ENCODE results near the gene SH3RF2.

SH3RF2 gene

DNA sequence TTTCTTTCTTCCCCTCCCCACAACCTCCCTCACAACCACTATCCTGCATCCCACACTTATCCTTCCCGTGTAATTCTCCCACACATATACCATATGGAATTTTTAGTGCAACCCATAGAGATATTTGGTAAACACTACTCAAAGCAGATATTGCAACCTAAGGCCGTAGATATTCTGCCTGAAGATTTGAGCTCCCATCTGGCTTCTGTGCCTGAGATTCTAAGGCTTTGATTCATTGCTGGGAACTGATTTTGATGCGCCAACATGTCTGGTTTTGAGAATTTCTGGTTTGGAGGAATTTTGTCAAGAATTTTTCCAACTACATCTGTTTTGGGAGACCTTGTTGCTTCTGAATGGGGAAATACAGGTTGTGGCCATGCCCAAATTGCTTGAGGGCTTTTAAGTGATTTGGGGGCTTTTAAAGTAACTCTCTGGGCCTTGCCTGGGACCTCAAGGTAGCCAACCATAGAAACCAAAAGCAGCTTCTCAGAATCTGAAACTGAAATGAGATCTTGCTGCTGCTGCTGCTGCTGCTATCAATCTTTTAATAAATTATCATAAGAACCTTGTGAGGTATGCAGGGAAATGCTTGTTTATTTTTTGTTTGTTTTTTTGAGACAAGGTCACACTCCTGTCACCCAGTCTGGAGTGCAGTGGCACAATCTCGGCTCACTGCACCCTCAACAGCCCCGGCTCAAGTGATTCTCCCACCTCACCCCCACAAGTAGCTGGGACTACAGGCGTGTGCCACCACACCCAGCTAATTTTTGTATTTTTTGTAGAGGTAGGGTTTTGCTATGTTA is 132.8 kb downstream of the SH3RF2 start:
- Histone ChIP-seq H3K4me2 (ENCODE audit: low read length) (no peak overlapping the region), H3K4me3 (ENCODE audit: low read length) (no peak overlapping the region)

DNA sequence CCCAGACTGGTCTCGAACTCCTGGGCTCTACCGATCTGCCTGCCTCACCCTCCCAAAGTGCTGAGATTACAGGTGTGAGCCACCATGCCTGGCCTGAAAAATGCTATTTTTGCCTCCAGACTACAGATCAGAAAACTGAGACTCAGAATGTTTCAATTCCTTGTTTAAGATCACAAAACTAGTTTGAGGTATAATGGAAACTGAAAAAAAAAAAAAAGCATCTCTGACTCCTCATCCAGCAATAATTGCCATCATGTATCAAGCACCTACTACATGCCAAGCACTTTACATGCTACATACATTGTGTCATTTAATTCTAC is 133.4 kb downstream of the SH3RF2 start:
- H3K4me3 ChIP-seq (ENCODE audit: low read length): no peak overlapping the region
- no peak overlapping the region for H2AFZ ChIP-seq (ENCODE audit: low read depth, low read length)
- no peak overlapping the region for H3K9ac ChIP-seq (ENCODE audit: low read length)
- H3K4me1 ChIP-seq (ENCODE audit: low read length): 0 out of 2 replicates have a peak, but pooled peaks cover 5% of the 10 kb centered on the region
- TF ChIP-seq, protein P1, sequence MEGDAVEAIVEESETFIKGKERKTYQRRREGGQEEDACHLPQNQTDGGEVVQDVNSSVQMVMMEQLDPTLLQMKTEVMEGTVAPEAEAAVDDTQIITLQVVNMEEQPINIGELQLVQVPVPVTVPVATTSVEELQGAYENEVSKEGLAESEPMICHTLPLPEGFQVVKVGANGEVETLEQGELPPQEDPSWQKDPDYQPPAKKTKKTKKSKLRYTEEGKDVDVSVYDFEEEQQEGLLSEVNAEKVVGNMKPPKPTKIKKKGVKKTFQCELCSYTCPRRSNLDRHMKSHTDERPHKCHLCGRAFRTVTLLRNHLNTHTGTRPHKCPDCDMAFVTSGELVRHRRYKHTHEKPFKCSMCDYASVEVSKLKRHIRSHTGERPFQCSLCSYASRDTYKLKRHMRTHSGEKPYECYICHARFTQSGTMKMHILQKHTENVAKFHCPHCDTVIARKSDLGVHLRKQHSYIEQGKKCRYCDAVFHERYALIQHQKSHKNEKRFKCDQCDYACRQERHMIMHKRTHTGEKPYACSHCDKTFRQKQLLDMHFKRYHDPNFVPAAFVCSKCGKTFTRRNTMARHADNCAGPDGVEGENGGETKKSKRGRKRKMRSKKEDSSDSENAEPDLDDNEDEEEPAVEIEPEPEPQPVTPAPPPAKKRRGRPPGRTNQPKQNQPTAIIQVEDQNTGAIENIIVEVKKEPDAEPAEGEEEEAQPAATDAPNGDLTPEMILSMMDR (IDR thresholded peaks at IDR 0.05; ENCODE audit: low read depth, low read length): no peak
- no peak for TF ChIP-seq EZH2phosphoT487 (IDR thresholded peaks at IDR 0.05; ENCODE audit: low read depth)
- no peak overlapping the region for H3K27ac ChIP-seq (ENCODE audit: low read length)
- no peaks in the 10 kb centered on the region for H3K79me2 ChIP-seq (ENCODE audit: low read length)
- no peaks in the 10 kb centered on the region for H3K9me3 ChIP-seq (ENCODE audit: insufficient read depth, low read length)
- H3K27me3 ChIP-seq (ENCODE audit: low read depth, low read length): 0 out of 2 replicates have a peak, but pooled peaks cover 5% of the 10 kb centered on the region
- H3K4me2 ChIP-seq (ENCODE audit: low read length): no peak overlapping the region
- no peaks in the 10 kb centered on the region for H3K36me3 ChIP-seq (replicated peaks; ENCODE audit: low read depth, low read length)
- no peaks in the 10 kb centered on the region for H4K20me1 ChIP-seq (ENCODE audit: insufficient read depth, low read length)

More for the DNA sequence above, 132.8 kb downstream of the SH3RF2 start:
- no peaks in the 10 kb centered on the region for H3K79me2 ChIP-seq (ENCODE audit: low read length)
- no peaks in the 10 kb centered on the region for H3K9me3 ChIP-seq (ENCODE audit: insufficient read depth, low read length)
- 0 out of 2 replicates have a peak, but pooled peaks cover 5% of the 10 kb centered on the region for H3K4me1 ChIP-seq (ENCODE audit: low read length)
- no peak overlapping the region for H2AFZ ChIP-seq (ENCODE audit: low read depth, low read length)
- no peak overlapping the region for H3K9ac ChIP-seq (ENCODE audit: low read length)
- no peak overlapping the region for H3K27ac ChIP-seq (ENCODE audit: low read length)
- 0 out of 2 replicates have a peak, but pooled peaks cover 5% of the 10 kb centered on the region for H3K27me3 ChIP-seq (ENCODE audit: low read depth, low read length)
- H3K36me3 ChIP-seq (replicated peaks; ENCODE audit: low read depth, low read length): no peaks in the 10 kb centered on the region
- TF ChIP-seq EZH2phosphoT487 (IDR thresholded peaks at IDR 0.05; ENCODE audit: low read depth): no peak
- TF ChIP-seq, protein P1 (IDR thresholded peaks at IDR 0.05; ENCODE audit: low read depth, low read length): no peak
- no peaks in the 10 kb centered on the region for H4K20me1 ChIP-seq (ENCODE audit: insufficient read depth, low read length)

DNA sequence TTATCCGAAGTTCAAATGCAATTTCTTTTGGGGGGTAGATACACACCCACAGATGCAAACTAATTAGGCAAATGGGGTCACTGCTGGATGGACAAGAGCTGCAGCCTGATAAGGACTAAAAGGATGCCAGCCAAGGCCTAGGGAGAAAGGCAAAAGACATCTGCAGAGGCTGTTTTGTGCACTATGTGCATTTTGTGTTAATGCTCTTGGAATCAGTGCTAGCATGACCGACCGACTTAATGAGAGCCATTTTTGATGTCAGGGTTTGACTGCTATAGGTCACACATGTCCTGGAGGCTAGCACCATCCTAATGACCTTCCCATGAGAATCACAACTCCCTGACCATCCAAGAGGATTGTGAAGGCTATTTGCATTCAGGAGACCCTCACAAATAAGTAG is 134.4 kb downstream of the SH3RF2 start:
- Histone ChIP-seq H2AFZ (ENCODE audit: low read depth, low read length) (no peak overlapping the region), H3K4me2 (ENCODE audit: low read length) (no peak overlapping the region), H3K27ac (ENCODE audit: low read length) (no peak overlapping the region), H3K36me3 (replicated peaks; ENCODE audit: low read depth, low read length) (no peaks in the 10 kb centered on the region), H3K9ac (ENCODE audit: low read length) (no peak overlapping the region), H3K79me2 (ENCODE audit: low read length) (no peaks in the 10 kb centered on the region), H3K27me3 (ENCODE audit: low read depth, low read length) (no peaks in the 10 kb centered on the region), H3K4me3 (ENCODE audit: low read length) (no peak overlapping the region), H3K9me3 (ENCODE audit: insufficient read depth, low read length) (no peaks in the 10 kb centered on the region), H3K4me1 (ENCODE audit: low read length) (0 out of 2 replicates have a peak, but pooled peaks cover 5% of the 10 kb centered on the region), H4K20me1 (ENCODE audit: insufficient read depth, low read length) (no peaks in the 10 kb centered on the region)
- TF ChIP-seq EZH2phosphoT487 (IDR thresholded peaks at IDR 0.05; ENCODE audit: low read depth): no peak
- TF ChIP-seq, protein P1 (IDR thresholded peaks at IDR 0.05; ENCODE audit: low read depth, low read length): no peak

DNA sequence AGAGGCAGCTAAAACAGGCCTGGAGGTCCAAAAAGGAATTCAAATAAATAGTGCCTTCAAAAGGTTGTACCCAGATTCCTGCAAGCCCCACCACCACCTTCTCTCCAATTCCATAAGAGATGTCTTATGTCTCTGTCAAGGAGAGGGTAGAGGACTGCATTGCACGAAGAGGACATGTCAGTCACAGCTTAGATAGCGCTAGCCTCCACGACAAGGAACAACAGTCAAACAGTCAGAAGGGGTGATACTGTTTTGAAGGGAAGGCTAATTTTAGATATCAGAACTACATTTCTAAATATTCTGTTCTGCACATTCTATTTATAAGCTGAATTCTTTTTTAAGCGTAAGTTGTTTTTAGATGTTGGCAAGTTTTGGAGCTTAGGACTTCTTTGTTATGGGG is 134.8 kb downstream of the SH3RF2 start:
- no peaks in the 10 kb centered on the region for H4K20me1 ChIP-seq (ENCODE audit: insufficient read depth, low read length)
- no peak for TF ChIP-seq EZH2phosphoT487 (IDR thresholded peaks at IDR 0.05; ENCODE audit: low read depth)
- TF ChIP-seq, protein P1 (IDR thresholded peaks at IDR 0.05; ENCODE audit: low read depth, low read length): no peak
- no peak overlapping the region for H3K4me3 ChIP-seq (ENCODE audit: low read length)
- no peak overlapping the region for H3K27ac ChIP-seq (ENCODE audit: low read length)
- H3K4me1 ChIP-seq (ENCODE audit: low read length): 0 out of 2 replicates have a peak, but pooled peaks cover 5% of the 10 kb centered on the region
- no peak overlapping the region for H3K4me2 ChIP-seq (ENCODE audit: low read length)
- H3K9me3 ChIP-seq (ENCODE audit: insufficient read depth, low read length): no peaks in the 10 kb centered on the region
- no peaks in the 10 kb centered on the region for H3K79me2 ChIP-seq (ENCODE audit: low read length)
- no peaks in the 10 kb centered on the region for H3K36me3 ChIP-seq (replicated peaks; ENCODE audit: low read depth, low read length)
- H2AFZ ChIP-seq (ENCODE audit: low read depth, low read length): no peak overlapping the region
- H3K9ac ChIP-seq (ENCODE audit: low read length): no peak overlapping the region
- H3K27me3 ChIP-seq (ENCODE audit: low read depth, low read length): no peaks in the 10 kb centered on the region
